Liver (tissue), 9 donors: ENCODE results near the gene PCDHGB4. TPM values are rescaled to one million over a fixed set of nuclear protein-coding genes. Genes with fewer than 3 reads are reported as not detected.

Experiments used
- DNase-seq: peaks from one replicate; pipeline ENCODE4 v3.0.0-alpha.2; 2017; ENCODE audit warnings: low spot score
- H3K27ac ChIP-seq, 2 donors: one replicate each; pipeline ENCODE4 v1.7.0; 2013; ENCODE audit warnings: inconsistent platforms in 2 of 2, low read length in 2 of 2, control low read depth in 1 of 2, low read depth in 1 of 2, mild to moderate bottlenecking in 1 of 2
- H3K27me3 ChIP-seq, 4 donors: one replicate each; pipeline versions ENCODE4 v1.6.1 to v1.7.0; 2013; ENCODE audit warnings: low read length in 3 of 4, inconsistent platforms in 1 of 4, mild to moderate bottlenecking in 1 of 4, moderate library complexity in 1 of 4; ENCODE audit not compliant: control insufficient read depth in 4 of 4, insufficient read depth in 4 of 4
- H3K36me3 ChIP-seq, 4 donors: one replicate each; pipeline versions ENCODE4 v1.6.1 to v1.7.0; 2013; ENCODE audit warnings: low read length in 3 of 4, mild to moderate bottlenecking in 3 of 4, low read depth in 1 of 4, moderate library complexity in 1 of 4; ENCODE audit not compliant: control insufficient read depth in 4 of 4, insufficient read depth in 3 of 4
- H3K4me1 ChIP-seq, 4 donors: one replicate each; pipeline versions ENCODE4 v1.6.1 to v1.7.0; 2013; ENCODE audit warnings: low read length in 3 of 4, mild to moderate bottlenecking in 3 of 4, moderate library complexity in 1 of 4; ENCODE audit not compliant: control insufficient read depth in 4 of 4, insufficient read depth in 4 of 4
- H3K4me3 ChIP-seq, 3 donors: one replicate each; pipeline versions ENCODE4 v1.6.1 to v1.7.0; 2013; ENCODE audit warnings: low read length in 3 of 3, control low read depth in 1 of 3, low read depth in 1 of 3, mild to moderate bottlenecking in 1 of 3
- H3K9ac ChIP-seq, 2 donors: one replicate each; pipeline ENCODE4 v1.7.0; 2013; ENCODE audit warnings: low read length in 2 of 2, mild to moderate bottlenecking in 2 of 2, moderate library complexity in 2 of 2, control low read depth in 1 of 2, low read depth in 1 of 2
- H3K9me3 ChIP-seq, 4 donors: one replicate each; pipeline versions ENCODE4 v1.6.1 to v1.7.0; 2013; ENCODE audit warnings: low read length in 3 of 4; ENCODE audit not compliant: control insufficient read depth in 4 of 4
- ATF3 ChIP-seq: IDR thresholded peaks from 2 replicates; pipeline ENCODE4 v1.6.1; 2016; ENCODE audit warnings: antibody characterized with exemption
- CTCF ChIP-seq: fragments of 150-350 bp; IDR thresholded peaks from 2 replicates; pipeline ENCODE4 v1.5.1; 2017; ENCODE audit warnings: improper control_type of control experiment, low read depth, low read length; ENCODE audit not compliant: missing input control
- EGR1 ChIP-seq, 2 donors: IDR thresholded peaks; 2 replicates each; pipeline ENCODE4 v1.6.1; 2016 to 2018; ENCODE audit warnings: antibody characterized with exemption in 2 of 2, low read depth in 2 of 2
- FOXA1 ChIP-seq: IDR thresholded peaks from 2 replicates; pipeline ENCODE4 v1.6.1; 2016; ENCODE audit warnings: antibody characterized with exemption
- FOXA2 ChIP-seq: IDR thresholded peaks from 2 replicates; pipeline ENCODE4 v1.6.1; 2016; ENCODE audit warnings: antibody characterized with exemption
- GABPA ChIP-seq, 2 donors: IDR thresholded peaks in 1 of 2; conservative IDR thresholded peaks in 1 of 2; 2 replicates each; pipeline ENCODE4 v1.6.1; 2016; ENCODE audit warnings: antibody characterized with exemption in 2 of 2, mild to moderate bottlenecking in 1 of 2, moderate library complexity in 1 of 2
- HNF4A ChIP-seq, 2 donors: conservative IDR thresholded peaks; 2 replicates each; pipeline ENCODE4 v1.6.1; 2016; ENCODE audit warnings: antibody characterized with exemption in 2 of 2, mild to moderate bottlenecking in 2 of 2
- HNF4G ChIP-seq: IDR thresholded peaks from 2 replicates; pipeline ENCODE4 v1.6.1; 2016; ENCODE audit warnings: antibody characterized with exemption
- JUND ChIP-seq, 2 donors: IDR thresholded peaks; 2 replicates each; pipeline ENCODE4 v1.6.1; 2016; ENCODE audit warnings: antibody characterized with exemption in 2 of 2
- MAX ChIP-seq: IDR thresholded peaks from 2 replicates; pipeline ENCODE4 v1.6.1; 2016; ENCODE audit warnings: antibody characterized with exemption
- NR2F2 ChIP-seq: IDR thresholded peaks from 2 replicates; pipeline ENCODE4 v1.6.1; 2016; ENCODE audit warnings: antibody characterized with exemption
- RAD21 ChIP-seq, 2 donors: IDR thresholded peaks; 2 replicates each; pipeline ENCODE4 v1.6.1; 2016; ENCODE audit warnings: antibody characterized with exemption in 2 of 2, mild to moderate bottlenecking in 2 of 2
- REST ChIP-seq: IDR thresholded peaks from 2 replicates; pipeline ENCODE4 v1.6.1; 2016; ENCODE audit warnings: antibody characterized with exemption, mild to moderate bottlenecking
- RXRA ChIP-seq, 2 donors: IDR thresholded peaks; 2 replicates each; pipeline ENCODE4 v1.6.1; 2017 to 2018; ENCODE audit warnings: antibody characterized with exemption in 2 of 2, mild to moderate bottlenecking in 1 of 2
- SP1 ChIP-seq: IDR thresholded peaks from 2 replicates; pipeline ENCODE4 v1.6.1; 2018; ENCODE audit warnings: antibody characterized with exemption, mild to moderate bottlenecking
- TAF1 ChIP-seq: conservative IDR thresholded peaks from 2 replicates; pipeline ENCODE4 v1.6.1; 2016; ENCODE audit warnings: antibody characterized with exemption, mild to moderate bottlenecking
- YY1 ChIP-seq: IDR thresholded peaks from 2 replicates; pipeline ENCODE4 v1.6.1; 2016; ENCODE audit warnings: antibody characterized with exemption, mild to moderate bottlenecking
- ZBTB33 ChIP-seq: IDR thresholded peaks from 2 replicates; pipeline ENCODE4 v1.6.1; 2016; ENCODE audit warnings: antibody characterized with exemption
- WGBS: extraction: QIAGEN DNeasy Blood & Tissue Kit; methylation state at CpG from one replicate; pipeline ENCODE4 v1.1.7; 2013; 5-methylcytosine and 5-hydroxymethylcytosine counted together
- polyA plus RNA-seq, 2 donors: library from polyadenylated mRNA; stranded (reverse) in 1 of 2; unstranded in 1 of 2; fragments of 200-250 nt in 1 of 2; fragments of >200 nt in 1 of 2; fragmentation: Nextera tagmentation in 1 of 2; extraction: Ambion mirVana in 1 of 2; gene quantifications; one replicate each; pipeline versions ENCODE4 v1.2.1 to v1.2.3, GENCODE V29; 2013 to 2015
- total RNA-seq, 2 donors: library from RNA; depleted of rRNA; stranded (reverse); fragments of >200 nt; gene quantifications; one replicate each; pipeline ENCODE4 v1.2.3, GENCODE V29; 2014
- donor health status: healthy.
- donor health status: healthy.
- donor health status: healthy.
- donor health status: healthy.
- donor health status: healthy.

Gene PCDHGB4
- total and polyA plus RNA-seq, 4 donors: 0.76 to 2.8 (median 1.6) TPM

GRCh38 chr5:141382469-141383294 is 4.8 kb upstream of the PCDHGB4 start, which contains the start of gene PCDHGA7:
Gene PCDHGA7 (plus strand): TSS chr5:141382742. CDS start chr5:141382900, 158 bp downstream.
- H3K4me1 ChIP-seq: no peaks in the 10 kb centered on the region
- H3K27ac ChIP-seq: no peak within 1 kb of the TSS
- H3K36me3 ChIP-seq: no peaks in the 10 kb centered on the region
- peaks cover 0 to 6% (median 0%) of the 10 kb centered on the region in 4 donors for H3K27me3 ChIP-seq
- H3K9ac ChIP-seq: no peak within 1 kb of the TSS
- no peak for DNase-seq
- 16% methylated on average over 37 of the region's 37 CpGs for WGBS
- H3K4me3 ChIP-seq: peak within 1 kb of the TSS; percentile 1 to 69 (median 63)
- TF ChIP-seq HNF4A (conservative IDR thresholded peaks at IDR 0.05) (no peak), ATF3 (no peak), HNF4G (no peak), NR2F2 (no peak), JUND (IDR thresholded peaks at IDR 0.05) (no peak), GABPA (IDR thresholded peaks at IDR 0.05 in 1 of 2, conservative IDR thresholded peaks at IDR 0.05 in 1 of 2) (no peak), REST (no peak), ZBTB33 (no peak), MAX (no peak), RAD21 (IDR thresholded peaks at IDR 0.05) (no peak), SP1 (no peak)
- peaks cover 21 to 67% (median 33%) of the 10 kb centered on the region in 4 donors for H3K9me3 ChIP-seq

GRCh38 chr5:141383345-141383744 is 4.2 kb upstream of the PCDHGB4 start:
- H3K9me3 ChIP-seq: peaks cover 21 to 68% (median 33%) of the 10 kb centered on the region in 4 donors
- peak overlapping the region in 2 of 3 donors; percentile 12 to 63 for H3K4me3 ChIP-seq
- H3K27me3 ChIP-seq: peaks cover 0 to 7% (median 0%) of the 10 kb centered on the region in 4 donors
- TF ChIP-seq REST (no peak), YY1 (no peak), RAD21 (IDR thresholded peaks at IDR 0.05) (no peak), CTCF (no peak), MAX (no peak), ATF3 (no peak), HNF4G (no peak), JUND (IDR thresholded peaks at IDR 0.05) (no peak), EGR1 (IDR thresholded peaks at IDR 0.05; ENCODE audit: low read depth in 2 of 2) (no peak), TAF1 (no peak), FOXA2 (no peak), NR2F2 (no peak), RXRA (IDR thresholded peaks at IDR 0.05) (no peak), SP1 (no peak), HNF4A (conservative IDR thresholded peaks at IDR 0.05) (no peak), GABPA (IDR thresholded peaks at IDR 0.05 in 1 of 2, conservative IDR thresholded peaks at IDR 0.05 in 1 of 2) (no peak), FOXA1 (no peak)

More at GRCh38 chr5:141383345-141383744, 4.2 kb upstream of the PCDHGB4 start:
- 33% methylated on average over 21 of the region's 21 CpGs for WGBS
- no peak for DNase-seq
- peaks cover 0 to 2% (median 0%) of the 10 kb centered on the region in 4 donors for H3K4me1 ChIP-seq
- no peak overlapping the region for H3K27ac ChIP-seq
- no peaks in the 10 kb centered on the region for H3K36me3 ChIP-seq
- H3K9ac ChIP-seq: no peak overlapping the region
